Neutrophil (primary cell): Measurements from ENCODE around the gene NTRK1.

Source experiments
- H3K27ac ChIP-seq: fragments of 200-600 bp; sonication (generic); 2 replicates; pipeline ENCODE4 v1.5.1; 2016; ENCODE audit warnings: mild to moderate bottlenecking, moderate library complexity
- H3K27me3 ChIP-seq: fragments of 200-600 bp; sonication (generic); 2 replicates; pipeline ENCODE4 v1.6.0; 2016; ENCODE audit warnings: mild to moderate bottlenecking
- H3K36me3 ChIP-seq: fragments of 200-600 bp; sonication (generic); 2 replicates; pipeline ENCODE4 v1.5.1; 2017
- H3K4me1 ChIP-seq, 2 experiments: fragments of 200-600 bp in 1 of 2; sonication (generic) in 1 of 2; 1 replicate in 1 of 2; 2 replicates in 1 of 2; pipeline versions ENCODE4 v1.5.1 to v1.6.1; 2013 to 2016; ENCODE audit warnings: low read depth in 1 of 2, low read length in 1 of 2, mild to moderate bottlenecking in 1 of 2, moderate library complexity in 1 of 2; ENCODE audit not compliant: control insufficient read depth in 1 of 2, insufficient read depth in 1 of 2
- H3K4me3 ChIP-seq, 2 experiments: fragments of 200-600 bp in 1 of 2; sonication (generic) in 1 of 2; 1 replicate in 1 of 2; 2 replicates in 1 of 2; pipeline ENCODE4 v1.5.1; 2013 to 2016; ENCODE audit warnings: low read depth in 1 of 2, low read length in 1 of 2, mild to moderate bottlenecking in 1 of 2, moderate library complexity in 1 of 2
- H3K9me3 ChIP-seq: fragments of 200-600 bp; sonication (generic); 2 replicates; pipeline ENCODE4 v1.5.1; 2016
- TF ChIP-seq, protein P1 (sequence below): fragments of 200-600 bp; sonication (generic); IDR thresholded peaks from 2 replicates; pipeline ENCODE4 v1.5.1; 2016; ENCODE audit warnings: antibody characterized with exemption

The NTRK1 gene

GRCh38 chr1:156876281-156876680 is 15.6 kb downstream of the NTRK1 start:
- TF ChIP-seq, protein P1, sequence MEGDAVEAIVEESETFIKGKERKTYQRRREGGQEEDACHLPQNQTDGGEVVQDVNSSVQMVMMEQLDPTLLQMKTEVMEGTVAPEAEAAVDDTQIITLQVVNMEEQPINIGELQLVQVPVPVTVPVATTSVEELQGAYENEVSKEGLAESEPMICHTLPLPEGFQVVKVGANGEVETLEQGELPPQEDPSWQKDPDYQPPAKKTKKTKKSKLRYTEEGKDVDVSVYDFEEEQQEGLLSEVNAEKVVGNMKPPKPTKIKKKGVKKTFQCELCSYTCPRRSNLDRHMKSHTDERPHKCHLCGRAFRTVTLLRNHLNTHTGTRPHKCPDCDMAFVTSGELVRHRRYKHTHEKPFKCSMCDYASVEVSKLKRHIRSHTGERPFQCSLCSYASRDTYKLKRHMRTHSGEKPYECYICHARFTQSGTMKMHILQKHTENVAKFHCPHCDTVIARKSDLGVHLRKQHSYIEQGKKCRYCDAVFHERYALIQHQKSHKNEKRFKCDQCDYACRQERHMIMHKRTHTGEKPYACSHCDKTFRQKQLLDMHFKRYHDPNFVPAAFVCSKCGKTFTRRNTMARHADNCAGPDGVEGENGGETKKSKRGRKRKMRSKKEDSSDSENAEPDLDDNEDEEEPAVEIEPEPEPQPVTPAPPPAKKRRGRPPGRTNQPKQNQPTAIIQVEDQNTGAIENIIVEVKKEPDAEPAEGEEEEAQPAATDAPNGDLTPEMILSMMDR = no peak
- Histone ChIP-seq H3K4me1 (no peaks in the 10 kb centered on the region), H3K36me3 (no peaks in the 10 kb centered on the region), H3K27me3 (peaks cover 82% of the 10 kb centered on the region), H3K27ac (no peak overlapping the region), H3K9me3 (no peaks in the 10 kb centered on the region), H3K4me3 (no peak overlapping the region)

DNA sequence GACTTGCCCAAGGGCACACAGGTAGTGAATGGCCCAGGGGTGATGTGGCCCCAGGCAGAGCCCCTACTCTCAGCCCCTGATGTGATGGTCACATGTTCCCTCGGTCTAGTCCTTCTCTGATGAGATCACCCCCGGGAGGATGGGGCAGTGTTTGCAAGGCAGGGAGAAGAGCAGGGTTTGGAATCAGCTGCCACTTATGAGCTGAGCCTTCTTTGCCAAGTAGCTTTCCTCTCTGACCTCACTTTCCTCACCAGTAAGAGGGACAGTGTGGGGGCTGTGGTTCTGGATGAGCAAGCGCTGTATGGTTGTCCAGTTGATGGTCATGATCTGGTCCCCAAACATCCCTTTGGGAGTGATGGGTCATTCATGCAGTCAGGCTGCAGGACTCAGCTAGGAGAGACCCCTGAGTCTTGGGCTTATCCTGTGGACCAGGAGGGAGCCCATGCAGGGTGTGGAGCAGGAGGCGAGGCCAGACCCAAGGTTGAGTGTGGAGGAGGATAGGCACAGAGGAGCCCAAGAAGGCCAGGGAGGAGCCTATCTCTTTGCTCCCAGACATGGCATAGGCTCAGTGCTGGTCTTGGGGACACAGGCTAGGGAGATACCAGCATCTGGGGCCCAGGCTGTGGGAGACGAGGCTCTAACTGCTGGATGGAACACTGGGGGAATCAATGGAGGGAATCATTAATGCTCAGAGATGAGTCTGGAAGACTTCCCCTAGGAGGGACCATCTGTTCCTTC is 16.9 kb downstream of the NTRK1 start:
- TF ChIP-seq, protein P1 = no peak
- Histone ChIP-seq H3K36me3 (no peaks in the 10 kb centered on the region), H3K9me3 (no peaks in the 10 kb centered on the region), H3K4me1 (no peaks in the 10 kb centered on the region), H3K4me3 (no peak overlapping the region), H3K27me3 (peaks cover 88% of the 10 kb centered on the region), H3K27ac (no peak overlapping the region)

DNA sequence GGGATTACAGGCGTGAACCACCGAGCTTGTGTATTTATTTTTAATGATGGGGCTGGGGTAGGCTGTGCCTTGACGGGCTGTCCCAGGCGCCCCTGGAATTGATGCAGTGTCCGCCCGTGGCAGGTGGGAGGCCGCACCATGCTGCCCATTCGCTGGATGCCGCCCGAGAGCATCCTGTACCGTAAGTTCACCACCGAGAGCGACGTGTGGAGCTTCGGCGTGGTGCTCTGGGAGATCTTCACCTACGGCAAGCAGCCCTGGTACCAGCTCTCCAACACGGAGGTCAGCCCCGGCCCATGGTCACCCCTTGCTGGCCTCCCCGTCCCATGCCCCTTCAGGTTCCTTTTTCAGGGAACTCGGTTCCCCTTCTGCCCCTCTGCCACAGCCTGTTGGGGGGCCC is 19.2 kb downstream of the NTRK1 start:
- no peaks in the 10 kb centered on the region for H3K9me3 ChIP-seq
- no peaks in the 10 kb centered on the region for H3K36me3 ChIP-seq
- no peaks in the 10 kb centered on the region for H3K4me1 ChIP-seq
- H3K27ac ChIP-seq = no peak overlapping the region
- H3K4me3 ChIP-seq = no peak overlapping the region
- TF ChIP-seq, protein P1 = no peak
- H3K27me3 ChIP-seq = peaks cover 82% of the 10 kb centered on the region

DNA sequence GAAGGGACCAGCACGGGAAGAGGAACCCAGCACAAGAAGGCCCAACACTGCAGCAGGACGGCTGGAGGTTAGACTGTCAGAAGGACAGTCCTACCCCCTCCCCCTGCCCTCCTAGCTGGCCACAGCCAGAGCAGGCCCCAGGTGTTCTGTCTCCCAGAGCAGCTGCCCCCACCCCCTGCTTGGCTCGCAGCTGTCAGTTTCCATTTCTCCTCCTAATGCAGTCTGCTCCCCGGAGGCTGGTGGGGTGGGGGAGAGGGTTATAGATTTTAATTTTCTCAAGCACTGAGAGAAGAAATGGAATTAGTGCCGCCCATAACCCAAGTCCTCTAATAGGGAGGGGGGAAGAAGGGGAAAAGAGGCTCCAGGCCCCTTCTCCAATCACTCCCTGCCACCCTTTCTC is 19.8 kb downstream of the NTRK1 start:
- Histone ChIP-seq H3K36me3 (no peaks in the 10 kb centered on the region), H3K4me1 (no peaks in the 10 kb centered on the region), H3K27ac (no peak overlapping the region), H3K4me3 (no peak overlapping the region), H3K9me3 (no peaks in the 10 kb centered on the region), H3K27me3 (peaks cover 80% of the 10 kb centered on the region)
- TF ChIP-seq, protein P1 = no peak

DNA sequence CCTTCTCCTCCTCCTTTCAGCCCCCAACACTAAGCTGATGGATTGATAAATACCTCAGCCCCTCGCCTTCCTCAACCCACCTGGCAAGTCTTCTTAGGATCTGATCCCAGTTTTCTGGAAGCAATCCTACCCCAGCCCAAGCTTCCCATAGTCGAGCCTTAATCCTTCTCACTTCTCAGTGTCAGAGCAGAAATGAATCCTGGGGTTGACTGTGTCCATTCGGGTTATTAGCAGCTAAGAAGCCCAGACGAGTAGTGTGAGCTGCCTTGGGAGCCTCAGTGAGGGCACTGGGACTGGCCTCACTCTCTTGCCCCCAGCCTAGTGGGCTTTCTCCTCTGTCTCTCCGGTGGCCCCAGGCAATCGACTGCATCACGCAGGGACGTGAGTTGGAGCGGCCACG is 20.4 kb downstream of the NTRK1 start:
- H3K27ac ChIP-seq = no peak overlapping the region
- no peaks in the 10 kb centered on the region for H3K9me3 ChIP-seq
- TF ChIP-seq, protein P1 = no peak
- no peak overlapping the region for H3K4me3 ChIP-seq
- H3K36me3 ChIP-seq = no peaks in the 10 kb centered on the region
- peaks cover 80% of the 10 kb centered on the region for H3K27me3 ChIP-seq
- no peaks in the 10 kb centered on the region for H3K4me1 ChIP-seq
